ENCODE data around the gene MAST4. TPM values are rescaled to one million over a fixed set of nuclear protein-coding genes. Genes with fewer than 3 reads are reported as not detected.

MAST4 gene
- total RNA-seq, 4 donors from 2014 or later: 19.5 to 44.1 (median 24.1) TPM

DNA sequence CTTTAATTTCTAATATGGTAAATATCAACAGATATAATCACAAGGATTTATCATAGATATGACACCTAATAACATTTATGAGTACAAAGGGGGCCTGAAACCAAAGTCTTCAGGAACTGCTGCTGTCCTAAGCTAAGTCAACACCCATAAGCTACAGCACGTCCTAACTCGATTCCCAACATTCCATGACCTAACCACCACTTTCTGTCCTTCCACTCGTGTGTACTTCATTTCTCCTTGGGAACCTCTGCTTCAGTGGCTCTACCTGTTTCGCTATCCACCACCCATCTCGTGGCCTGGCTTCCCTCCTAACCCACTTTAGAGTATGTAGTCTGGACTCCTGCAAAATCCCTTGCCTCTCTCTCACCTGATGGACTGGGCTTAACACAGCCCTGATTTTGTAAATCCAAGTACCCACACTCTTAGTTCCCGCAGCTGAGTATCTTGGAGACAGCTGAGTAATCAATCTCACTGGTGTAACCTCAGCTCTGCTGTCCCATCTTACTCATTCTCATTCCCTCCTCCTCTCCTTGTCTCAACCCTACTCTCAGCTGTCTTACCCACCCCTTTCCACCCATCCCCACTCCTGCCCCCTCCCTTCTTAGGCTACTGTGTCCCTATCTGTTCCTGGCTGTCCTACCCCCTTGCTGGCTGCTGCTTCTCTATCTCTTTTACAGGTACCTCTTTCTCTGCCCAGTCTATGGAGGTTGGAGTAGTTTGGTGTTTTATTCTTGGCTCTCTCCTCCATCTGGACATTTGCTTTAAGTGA is 101.8 kb downstream of the MAST4 start:
- no peak for TF ChIP-seq POLR2A (IDR thresholded peaks at IDR 0.05)
- TF ChIP-seq EP300 (IDR thresholded peaks at IDR 0.05): no peak
- TF ChIP-seq, protein P1, sequence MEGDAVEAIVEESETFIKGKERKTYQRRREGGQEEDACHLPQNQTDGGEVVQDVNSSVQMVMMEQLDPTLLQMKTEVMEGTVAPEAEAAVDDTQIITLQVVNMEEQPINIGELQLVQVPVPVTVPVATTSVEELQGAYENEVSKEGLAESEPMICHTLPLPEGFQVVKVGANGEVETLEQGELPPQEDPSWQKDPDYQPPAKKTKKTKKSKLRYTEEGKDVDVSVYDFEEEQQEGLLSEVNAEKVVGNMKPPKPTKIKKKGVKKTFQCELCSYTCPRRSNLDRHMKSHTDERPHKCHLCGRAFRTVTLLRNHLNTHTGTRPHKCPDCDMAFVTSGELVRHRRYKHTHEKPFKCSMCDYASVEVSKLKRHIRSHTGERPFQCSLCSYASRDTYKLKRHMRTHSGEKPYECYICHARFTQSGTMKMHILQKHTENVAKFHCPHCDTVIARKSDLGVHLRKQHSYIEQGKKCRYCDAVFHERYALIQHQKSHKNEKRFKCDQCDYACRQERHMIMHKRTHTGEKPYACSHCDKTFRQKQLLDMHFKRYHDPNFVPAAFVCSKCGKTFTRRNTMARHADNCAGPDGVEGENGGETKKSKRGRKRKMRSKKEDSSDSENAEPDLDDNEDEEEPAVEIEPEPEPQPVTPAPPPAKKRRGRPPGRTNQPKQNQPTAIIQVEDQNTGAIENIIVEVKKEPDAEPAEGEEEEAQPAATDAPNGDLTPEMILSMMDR (IDR thresholded peaks at IDR 0.05): no peak
- H3K4me3 ChIP-seq: no peak overlapping the region
- no peak for DNase-seq (ENCODE audit: low spot score in 2 of 2)
- no peak overlapping the region for H3K27ac ChIP-seq
- H3K9me3 ChIP-seq: peaks cover 0 to 7% (median 0%) of the 10 kb centered on the region in 4 donors
- no peaks in the 10 kb centered on the region for H3K27me3 ChIP-seq
- H3K36me3 ChIP-seq: no peaks in the 10 kb centered on the region
- WGBS, 2 donors: 84 to 85% methylated on average over 6 of the region's 6 CpGs
- no peaks in the 10 kb centered on the region for H3K4me1 ChIP-seq

DNA sequence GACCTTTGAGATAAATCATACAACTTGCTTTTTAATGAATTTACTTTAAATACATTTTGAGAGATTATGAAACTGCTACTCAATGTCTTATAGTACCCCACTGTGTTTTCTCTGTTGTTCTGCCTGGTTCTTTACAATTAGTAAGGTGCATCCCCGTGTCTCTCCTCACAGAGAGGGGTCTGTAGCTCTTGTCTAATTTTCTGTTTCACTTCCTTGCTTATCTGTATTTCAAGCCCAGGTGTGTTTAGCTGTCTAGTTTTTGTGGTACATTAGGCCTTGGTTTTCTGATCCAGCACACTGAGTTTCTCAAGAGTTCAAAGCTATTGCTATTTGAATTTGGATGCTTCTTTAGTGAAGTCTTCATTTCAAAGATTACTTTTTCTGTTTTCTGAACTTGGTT is 105.1 kb downstream of the MAST4 start:
- TF ChIP-seq, protein P1 (IDR thresholded peaks at IDR 0.05): no peak
- TF ChIP-seq POLR2A (IDR thresholded peaks at IDR 0.05) (no peak), EP300 (IDR thresholded peaks at IDR 0.05) (no peak)

GRCh38 chr5:66702426-66702825 is 106.2 kb downstream of the MAST4 start:
- Histone ChIP-seq H3K36me3 (no peaks in the 10 kb centered on the region), H3K4me1 (peaks cover 0 to 9% (median 0%) of the 10 kb centered on the region in 4 donors), H3K9me3 (no peaks in the 10 kb centered on the region), H3K4me3 (no peak overlapping the region), H3K27ac (no peak overlapping the region), H3K27me3 (no peaks in the 10 kb centered on the region)
- no peak for TF ChIP-seq POLR2A (IDR thresholded peaks at IDR 0.05)
- TF ChIP-seq, protein P1 (IDR thresholded peaks at IDR 0.05): no peak
- no peak for TF ChIP-seq EP300 (IDR thresholded peaks at IDR 0.05)
- no peak for DNase-seq (ENCODE audit: low spot score in 2 of 2)
- 69 to 77% methylated on average over 3 of the region's 3 CpGs for WGBS, 2 donors

More for the DNA sequence above, 105.1 kb downstream of the MAST4 start:
- DNase-seq (ENCODE audit: low spot score in 2 of 2): no peak
- WGBS, 2 donors: 71 to 85% methylated on average over 1 of the region's 1 CpG
- Histone ChIP-seq H3K36me3 (no peaks in the 10 kb centered on the region), H3K9me3 (no peaks in the 10 kb centered on the region), H3K27ac (no peak overlapping the region), H3K4me3 (no peak overlapping the region), H3K27me3 (no peaks in the 10 kb centered on the region), H3K4me1 (peaks cover 0 to 9% (median 0%) of the 10 kb centered on the region in 4 donors)

- Histone ChIP-seq H3K4me1 (peaks cover 0 to 9% (median 0%) of the 10 kb centered on the region in 4 donors), H3K9me3 (no peaks in the 10 kb centered on the region), H3K27me3 (no peaks in the 10 kb centered on the region), H3K27ac (no peak overlapping the region), H3K36me3 (no peaks in the 10 kb centered on the region), H3K4me3 (no peak overlapping the region)
- TF ChIP-seq, protein P1 (IDR thresholded peaks at IDR 0.05): no peak
- no peak for TF ChIP-seq EP300 (IDR thresholded peaks at IDR 0.05)
- TF ChIP-seq POLR2A (IDR thresholded peaks at IDR 0.05): no peak
- WGBS, 2 donors: 26 to 43% methylated on average over 3 of the region's 3 CpGs
- no peak for DNase-seq (ENCODE audit: low spot score in 2 of 2)
Measured at GRCh38 chr5:66704790-66705425, 108.7 kb downstream of the MAST4 start.

DNA sequence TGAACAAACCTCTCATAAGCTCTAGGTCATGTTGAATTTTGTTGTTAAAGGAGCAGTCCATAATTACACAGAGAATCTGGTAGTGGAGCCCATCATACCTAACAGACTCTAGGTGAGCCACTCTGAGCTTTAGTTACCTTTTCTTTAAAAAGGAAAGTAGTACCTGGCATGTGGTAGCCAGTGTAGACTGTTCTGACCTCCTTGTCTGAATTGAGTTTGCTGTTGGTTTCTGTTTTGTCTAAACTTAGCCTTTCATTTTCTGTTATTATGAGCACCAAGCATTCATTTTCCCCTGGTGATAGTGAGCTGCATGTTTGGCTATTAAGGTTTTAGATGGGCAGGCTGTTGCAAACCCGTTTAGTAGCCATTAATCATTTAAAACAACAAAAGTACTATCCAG is 112.2 kb downstream of the MAST4 start:
- peaks cover 0 to 9% (median 0%) of the 10 kb centered on the region in 4 donors for H3K4me1 ChIP-seq
- DNase-seq (ENCODE audit: low spot score in 2 of 2): no peak
- no peaks in the 10 kb centered on the region for H3K36me3 ChIP-seq
- 32 to 47% methylated on average over 1 of the region's 1 CpG for WGBS, 2 donors
- no peak overlapping the region for H3K27ac ChIP-seq
- H3K4me3 ChIP-seq: no peak overlapping the region
- TF ChIP-seq POLR2A (IDR thresholded peaks at IDR 0.05): no peak
- TF ChIP-seq, protein P1 (IDR thresholded peaks at IDR 0.05): no peak
- no peak for TF ChIP-seq EP300 (IDR thresholded peaks at IDR 0.05)
- H3K9me3 ChIP-seq: peaks cover 0 to 10% (median 0%) of the 10 kb centered on the region in 4 donors
- no peaks in the 10 kb centered on the region for H3K27me3 ChIP-seq

All from tibial nerve (tissue), 4 donors.